Measurements from ENCODE around the gene CRYBA4. TPM values are rescaled to one million over a fixed set of nuclear protein-coding genes. Genes with fewer than 3 reads are reported as not detected.
A peak's percentile ranks its signal among the peaks of the same experiment; 100 is the strongest.

Gene CRYBA4
- total and polyA plus RNA-seq, 2 experiments from 2014 or later: 1.5 TPM; not detected in 1

DNA sequence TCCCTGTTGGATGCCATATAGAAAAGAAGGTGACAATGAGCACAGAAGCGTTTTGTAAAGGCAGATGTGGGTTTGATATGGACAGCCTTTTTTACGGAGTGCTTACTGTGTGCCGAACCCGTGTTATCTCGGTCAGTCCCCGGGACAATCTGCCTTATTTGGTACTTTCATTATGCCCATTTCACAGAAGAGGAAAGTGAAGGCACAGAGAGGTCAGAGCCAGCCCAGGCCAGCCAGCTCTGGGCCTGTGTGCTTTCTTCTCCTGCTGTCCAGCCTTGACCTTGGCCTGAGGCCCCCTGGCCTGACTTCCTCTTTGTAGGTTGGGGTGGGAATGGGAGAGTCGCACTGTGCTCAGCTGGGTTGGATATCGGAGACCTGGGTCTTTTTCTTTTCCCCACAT, 3.3 kb upstream of the CRYBA4 start:
- H3F3A ChIP-seq (replicated peaks; ENCODE audit: low read depth): peaks cover 16% of the 10 kb centered on the region
- Mint-ChIP-seq H3K9me3 (no peaks in the 10 kb centered on the region), H3K36me3 (ENCODE audit: low read depth) (no peaks in the 10 kb centered on the region; the same call in 2 of the 3 replicates), H3K27me3 (ENCODE audit: insufficient read depth, low read depth, poor library complexity) (peaks cover 33% of the 10 kb centered on the region), H3K4me3 (no peak overlapping the region), H3K4me1 (peaks cover 47% of the 10 kb centered on the region), H3K27ac (no peak overlapping the region)
- no peak for TF ChIP-seq JUNB (IDR thresholded peaks at IDR 0.05; ENCODE audit: unreplicated experiment)
- TF ChIP-seq ZNF462 (CRISPR knock-in tag; IDR thresholded peaks at IDR 0.05): no peak
- TF ChIP-seq ZNF114 (CRISPR knock-in tag; IDR thresholded peaks at IDR 0.05): no peak
- peak overlapping the region; percentile 74; the same call in 1 of the 2 replicates for H3K4me2 ChIP-seq
- no peak overlapping the region for H3K27ac ChIP-seq (ENCODE audit: low read depth)
- DNase-seq (ENCODE audit: low spot score) (no peak), ATAC-seq (no peak)
- H3K4me3 ChIP-seq: no peak overlapping the region
- H3K4me1 ChIP-seq (ENCODE audit: insufficient read depth): peaks cover 43% of the 10 kb centered on the region
- H3K9me2 ChIP-seq (ENCODE audit: insufficient read depth): no peaks in the 10 kb centered on the region
- no peaks in the 10 kb centered on the region for H3K79me2 ChIP-seq (replicated peaks; ENCODE audit: insufficient read depth)
- no peaks in the 10 kb centered on the region for H3K36me3 ChIP-seq (ENCODE audit: insufficient read depth)
- peaks cover 15% of the 10 kb centered on the region for H3K27me3 ChIP-seq (ENCODE audit: insufficient read depth)
- no peak overlapping the region for H2AFZ ChIP-seq
- no peaks in the 10 kb centered on the region for H4K20me1 ChIP-seq (replicated peaks; ENCODE audit: insufficient read depth)

DNA sequence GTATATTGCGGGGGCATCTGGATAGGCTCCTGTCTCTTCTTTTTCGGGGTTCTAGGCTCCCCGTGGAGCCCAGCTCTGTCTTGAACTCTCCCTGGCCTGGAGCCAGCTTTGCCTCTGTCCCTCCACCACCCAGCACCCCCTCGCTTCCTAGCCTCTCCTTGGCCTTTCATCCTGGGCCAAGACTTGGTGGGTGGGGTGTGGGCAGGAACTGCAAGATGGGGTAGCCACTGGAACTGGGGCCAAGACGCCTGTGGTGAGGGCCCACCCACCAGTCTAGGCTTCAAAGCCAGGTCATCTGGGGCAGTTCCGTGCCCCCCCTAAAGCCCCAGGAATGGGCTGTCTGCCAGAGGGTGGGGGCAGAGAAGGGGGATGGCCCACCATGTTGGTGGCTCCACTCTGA, 2.3 kb upstream of the CRYBA4 start:
- H3K27ac Mint-ChIP-seq: no peak overlapping the region
- H3K4me3 Mint-ChIP-seq: no peak overlapping the region
- Histone ChIP-seq H3K36me3 (ENCODE audit: insufficient read depth) (no peaks in the 10 kb centered on the region), H3K4me3 (no peak overlapping the region), H4K20me1 (replicated peaks; ENCODE audit: insufficient read depth) (no peaks in the 10 kb centered on the region), H3K27me3 (ENCODE audit: insufficient read depth) (peaks cover 12% of the 10 kb centered on the region), H3K79me2 (replicated peaks; ENCODE audit: insufficient read depth) (no peaks in the 10 kb centered on the region), H2AFZ (no peak overlapping the region), H3K27ac (ENCODE audit: low read depth) (no peak overlapping the region), H3K4me1 (ENCODE audit: insufficient read depth) (peaks cover 38% of the 10 kb centered on the region), H3F3A (replicated peaks; ENCODE audit: low read depth) (peaks cover 16% of the 10 kb centered on the region), H3K9me2 (ENCODE audit: insufficient read depth) (no peaks in the 10 kb centered on the region), H3K4me2 (no peak overlapping the region)
- no peaks in the 10 kb centered on the region; the same call in 2 of the 3 replicates for H3K9me3 Mint-ChIP-seq
- peaks cover 41% of the 10 kb centered on the region for H3K4me1 Mint-ChIP-seq
- H3K36me3 Mint-ChIP-seq (ENCODE audit: low read depth): no peaks in the 10 kb centered on the region; the same call in 2 of the 3 replicates
- DNase-seq (ENCODE audit: low spot score) (no peak), ATAC-seq (no peak)
- peaks cover 29% of the 10 kb centered on the region for H3K27me3 Mint-ChIP-seq (ENCODE audit: insufficient read depth, low read depth, poor library complexity)
- no peak for TF ChIP-seq ZNF114 (CRISPR knock-in tag; IDR thresholded peaks at IDR 0.05)
- TF ChIP-seq JUNB (IDR thresholded peaks at IDR 0.05; ENCODE audit: unreplicated experiment): no peak
- no peak for TF ChIP-seq POLR2AphosphoS5 (IDR thresholded peaks at IDR 0.05; ENCODE audit: low read depth)
- TF ChIP-seq CREB1 (CRISPR knock-in tag; IDR thresholded peaks at IDR 0.05; ENCODE audit: low read depth): no peak
- no peak for TF ChIP-seq ETS1 (IDR thresholded peaks at IDR 0.05)
- TF ChIP-seq EZH2 (IDR thresholded peaks at IDR 0.05; ENCODE audit: low read depth, unreplicated experiment): no peak
- TF ChIP-seq NANOG (IDR thresholded peaks at IDR 0.05; ENCODE audit: borderline replicate concordance): no peak
- no peak for TF ChIP-seq STAT1 (IDR thresholded peaks at IDR 0.05; ENCODE audit: unreplicated experiment)
- TF ChIP-seq, protein P1, sequence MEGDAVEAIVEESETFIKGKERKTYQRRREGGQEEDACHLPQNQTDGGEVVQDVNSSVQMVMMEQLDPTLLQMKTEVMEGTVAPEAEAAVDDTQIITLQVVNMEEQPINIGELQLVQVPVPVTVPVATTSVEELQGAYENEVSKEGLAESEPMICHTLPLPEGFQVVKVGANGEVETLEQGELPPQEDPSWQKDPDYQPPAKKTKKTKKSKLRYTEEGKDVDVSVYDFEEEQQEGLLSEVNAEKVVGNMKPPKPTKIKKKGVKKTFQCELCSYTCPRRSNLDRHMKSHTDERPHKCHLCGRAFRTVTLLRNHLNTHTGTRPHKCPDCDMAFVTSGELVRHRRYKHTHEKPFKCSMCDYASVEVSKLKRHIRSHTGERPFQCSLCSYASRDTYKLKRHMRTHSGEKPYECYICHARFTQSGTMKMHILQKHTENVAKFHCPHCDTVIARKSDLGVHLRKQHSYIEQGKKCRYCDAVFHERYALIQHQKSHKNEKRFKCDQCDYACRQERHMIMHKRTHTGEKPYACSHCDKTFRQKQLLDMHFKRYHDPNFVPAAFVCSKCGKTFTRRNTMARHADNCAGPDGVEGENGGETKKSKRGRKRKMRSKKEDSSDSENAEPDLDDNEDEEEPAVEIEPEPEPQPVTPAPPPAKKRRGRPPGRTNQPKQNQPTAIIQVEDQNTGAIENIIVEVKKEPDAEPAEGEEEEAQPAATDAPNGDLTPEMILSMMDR (conservative IDR thresholded peaks at IDR 0.05; ENCODE audit: low read depth in 2 of 2): no peak

Data from GM23338 (cell line).